GM18909 (cell line): ENCODE measurements around the gene THSD7A.
"Not testable (repeated sequence)": the region's sequence is repeated elsewhere in the genome, so short reads cannot be mapped to it uniquely, and the experiment has no call there.

Experiments
- ATAC-seq: cut with Tn5 transposase; IDR thresholded peaks from one replicate; pipeline ENCODE4 v1.9.1; 2021; ENCODE audit warnings: mild to moderate bottlenecking; ENCODE audit not compliant: unreplicated experiment, poor library complexity

THSD7A gene

GRCh38 chr7:11473807-11474424 is 358.1 kb downstream of the THSD7A start:
- no peak for ATAC-seq

GRCh38 chr7:11473220-11473619 is 358.8 kb downstream of the THSD7A start:
- no peak for ATAC-seq

- no peak for ATAC-seq
Observed at GRCh38 chr7:11472646-11473045, 359.4 kb downstream of the THSD7A start.

- ATAC-seq, result no peak
Observed at GRCh38 chr7:11471255-11471654, 360.7 kb downstream of the THSD7A start.

GRCh38 chr7:11469028-11469745 is 362.8 kb downstream of the THSD7A start:
- ATAC-seq, result no peak

- ATAC-seq, result no peak
Observed at GRCh38 chr7:11466517-11467105, 365.4 kb downstream of the THSD7A start.

GRCh38 chr7:11464624-11465023 is 367.4 kb downstream of the THSD7A start:
- no peak for ATAC-seq

GRCh38 chr7:11461946-11462345 is 370.1 kb downstream of the THSD7A start:
- no peak for ATAC-seq

- ATAC-seq, result no peak
Observed at GRCh38 chr7:11458736-11459483, 373.1 kb downstream of the THSD7A start.

GRCh38 chr7:11457419-11457818 is 374.6 kb downstream of the THSD7A start:
- ATAC-seq, result no peak

GRCh38 chr7:11456574-11456973 is 375.4 kb downstream of the THSD7A start:
- no peak for ATAC-seq

GRCh38 chr7:11452476-11452875 is 379.5 kb downstream of the THSD7A start:
- ATAC-seq, result no peak

- no peak for ATAC-seq
Observed at GRCh38 chr7:11450281-11450680, 381.7 kb downstream of the THSD7A start.

- no peak for ATAC-seq
Observed at GRCh38 chr7:11449316-11449715, 382.7 kb downstream of the THSD7A start.

GRCh38 chr7:11448323-11448722 is 383.7 kb downstream of the THSD7A start:
- no peak for ATAC-seq

GRCh38 chr7:11447106-11447505 is 384.9 kb downstream of the THSD7A start:
- no peak for ATAC-seq

GRCh38 chr7:11443934-11444333 is 388.1 kb downstream of the THSD7A start:
- not testable (repeated sequence) for ATAC-seq

GRCh38 chr7:11437994-11438393 is 394.0 kb downstream of the THSD7A start:
- no peak for ATAC-seq

- ATAC-seq, result no peak
Observed at GRCh38 chr7:11436773-11437524, 395.0 kb downstream of the THSD7A start.

GRCh38 chr7:11436316-11436715 is 395.7 kb downstream of the THSD7A start:
- no peak for ATAC-seq
